Omental fat pad (tissue), 4 donors: ENCODE results near the gene ZG16. TPM values are rescaled to one million over a fixed set of nuclear protein-coding genes. Genes with fewer than 3 reads are reported as not detected.

ENCODE experiments used
- ATAC-seq: fragments of 150-250 bp; one replicate; pipeline ENCODE4 v1.9.1; 2016; ENCODE audit warnings: mild to moderate bottlenecking, moderate library complexity; ENCODE audit not compliant: low FRiP score
- DNase-seq: peaks from one replicate; pipeline ENCODE4 v3.0.0-alpha.2; 2019; ENCODE audit warnings: low spot score
- small RNA-seq: library from RNA; depleted of rRNA; stranded (forward); fragments of <200 nt; gene quantifications from one replicate; pipeline ENCODE3, GENCODE V24; 2016
- total RNA-seq, 4 donors: library from RNA; depleted of rRNA; stranded (reverse); fragments of >200 nt; gene quantifications; one replicate each; pipeline ENCODE4 v1.1.0, GENCODE V29; 2016
- TF ChIP-seq, protein P1 (sequence below), 3 donors: fragments of 450-650 bp; IDR thresholded peaks; one replicate each; pipeline ENCODE4 v1.5.1; 2016 to 2017; ENCODE audit warnings: antibody characterized with exemption in 3 of 3, mild to moderate bottlenecking in 3 of 3, moderate library complexity in 2 of 3

The ZG16 gene
- total RNA-seq, 4 donors from 2014 or later = not detected

DNA sequence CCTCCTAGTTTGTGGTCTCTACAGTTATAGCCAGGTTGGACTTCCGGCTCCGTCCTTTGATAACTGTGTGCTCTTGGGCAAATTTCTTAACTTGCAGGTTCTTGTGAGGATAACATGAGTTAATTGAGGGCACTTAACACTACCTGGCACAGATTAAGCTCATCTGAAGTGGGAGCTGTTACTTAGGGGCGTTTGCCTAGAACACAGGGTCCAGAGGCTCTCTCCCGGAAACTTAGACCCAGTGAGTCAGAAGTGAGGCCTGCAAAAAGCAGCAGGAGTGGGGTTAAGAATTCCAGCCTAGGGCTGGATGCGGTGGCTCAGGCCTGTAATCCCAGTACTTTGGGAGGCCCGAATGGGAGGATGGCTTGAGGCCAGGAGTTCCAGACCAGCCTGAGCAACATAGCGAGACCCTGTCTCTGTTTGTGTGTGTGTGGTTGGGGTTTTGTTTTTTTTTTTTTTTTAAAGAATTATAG lies 43.6 kb downstream of the ZG16 start:
- ATAC-seq (peak; percentile 76), DNase-seq (no peak)
- TF ChIP-seq, protein P1, sequence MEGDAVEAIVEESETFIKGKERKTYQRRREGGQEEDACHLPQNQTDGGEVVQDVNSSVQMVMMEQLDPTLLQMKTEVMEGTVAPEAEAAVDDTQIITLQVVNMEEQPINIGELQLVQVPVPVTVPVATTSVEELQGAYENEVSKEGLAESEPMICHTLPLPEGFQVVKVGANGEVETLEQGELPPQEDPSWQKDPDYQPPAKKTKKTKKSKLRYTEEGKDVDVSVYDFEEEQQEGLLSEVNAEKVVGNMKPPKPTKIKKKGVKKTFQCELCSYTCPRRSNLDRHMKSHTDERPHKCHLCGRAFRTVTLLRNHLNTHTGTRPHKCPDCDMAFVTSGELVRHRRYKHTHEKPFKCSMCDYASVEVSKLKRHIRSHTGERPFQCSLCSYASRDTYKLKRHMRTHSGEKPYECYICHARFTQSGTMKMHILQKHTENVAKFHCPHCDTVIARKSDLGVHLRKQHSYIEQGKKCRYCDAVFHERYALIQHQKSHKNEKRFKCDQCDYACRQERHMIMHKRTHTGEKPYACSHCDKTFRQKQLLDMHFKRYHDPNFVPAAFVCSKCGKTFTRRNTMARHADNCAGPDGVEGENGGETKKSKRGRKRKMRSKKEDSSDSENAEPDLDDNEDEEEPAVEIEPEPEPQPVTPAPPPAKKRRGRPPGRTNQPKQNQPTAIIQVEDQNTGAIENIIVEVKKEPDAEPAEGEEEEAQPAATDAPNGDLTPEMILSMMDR (IDR thresholded peaks at IDR 0.05) = no peak

DNA sequence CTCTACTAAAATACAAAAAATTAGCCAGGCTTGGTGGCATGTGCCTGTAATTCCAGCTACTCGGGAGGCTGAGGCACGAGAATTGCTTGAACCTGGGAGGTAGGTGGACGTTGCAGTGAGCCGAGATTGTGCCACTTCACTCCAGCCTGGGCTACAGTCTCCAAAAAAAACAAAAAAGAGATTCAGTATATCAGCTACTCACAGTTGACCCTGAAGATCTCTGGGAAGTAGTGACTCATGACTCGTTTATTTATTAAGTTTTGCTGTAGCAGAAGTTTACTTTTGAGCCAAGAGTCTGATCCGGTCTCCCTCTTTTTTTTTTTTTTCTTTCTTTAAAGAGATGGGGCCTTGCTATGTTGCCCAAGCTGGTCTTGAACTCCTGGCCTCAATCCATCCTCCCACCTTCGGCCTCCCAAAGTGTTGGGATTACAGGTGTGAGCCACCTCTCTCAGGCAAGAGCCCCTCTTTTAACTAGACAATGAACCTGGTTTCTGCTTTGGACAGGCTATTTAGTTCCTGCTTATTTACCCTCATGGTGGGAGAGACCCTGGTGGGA lies 46.6 kb downstream of the ZG16 start:
- DNase-seq = no peak
- ATAC-seq = no peak
- TF ChIP-seq, protein P1 (IDR thresholded peaks at IDR 0.05) = no peak

DNA sequence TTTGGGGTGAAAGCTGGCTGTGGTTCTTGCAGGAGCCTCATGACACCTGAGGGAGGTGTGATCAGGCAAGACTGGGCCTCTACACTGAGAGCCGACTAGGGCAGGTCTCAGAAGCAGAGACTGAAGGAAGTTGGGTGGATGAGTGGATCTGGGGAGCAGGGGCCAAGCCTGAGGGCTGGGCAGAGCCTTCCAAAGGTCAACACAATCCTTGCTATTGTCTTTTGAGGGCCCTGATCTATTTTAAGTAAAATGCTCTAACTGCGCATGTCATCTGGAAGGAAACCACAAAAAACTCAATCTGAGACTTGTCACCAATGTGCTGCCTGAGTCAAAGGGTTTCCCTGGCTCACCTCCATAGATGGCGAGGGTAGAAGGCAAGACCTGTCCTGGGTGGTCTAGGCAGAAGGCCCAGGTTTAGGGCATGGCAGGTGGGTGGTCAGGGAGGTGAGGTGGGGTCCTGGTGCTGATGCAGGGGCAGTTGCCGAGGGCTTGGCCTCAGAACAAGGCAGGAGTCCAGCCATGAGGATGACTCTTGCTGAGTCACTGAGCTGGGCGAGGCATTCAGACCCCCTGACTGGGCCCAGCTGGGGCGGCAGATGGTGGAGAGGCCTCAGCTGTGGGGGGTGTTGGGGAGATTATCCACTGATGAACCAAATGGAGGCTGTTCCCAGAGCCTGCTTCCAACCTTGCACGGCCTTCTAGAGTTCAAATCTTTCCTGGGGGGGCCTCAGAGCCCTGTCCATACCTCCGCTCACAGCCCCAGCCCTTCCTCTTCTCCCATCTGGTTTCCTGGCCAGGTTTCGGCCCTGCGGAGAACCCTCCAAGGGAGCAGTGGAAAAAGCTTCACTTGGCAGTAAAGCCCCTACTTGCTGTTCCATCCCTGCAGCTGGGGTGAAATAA lies 47.3 kb downstream of the ZG16 start:
- TF ChIP-seq, protein P1 (IDR thresholded peaks at IDR 0.05) = no peak
- DNase-seq = no peak
- ATAC-seq = peak; percentile 26

DNA sequence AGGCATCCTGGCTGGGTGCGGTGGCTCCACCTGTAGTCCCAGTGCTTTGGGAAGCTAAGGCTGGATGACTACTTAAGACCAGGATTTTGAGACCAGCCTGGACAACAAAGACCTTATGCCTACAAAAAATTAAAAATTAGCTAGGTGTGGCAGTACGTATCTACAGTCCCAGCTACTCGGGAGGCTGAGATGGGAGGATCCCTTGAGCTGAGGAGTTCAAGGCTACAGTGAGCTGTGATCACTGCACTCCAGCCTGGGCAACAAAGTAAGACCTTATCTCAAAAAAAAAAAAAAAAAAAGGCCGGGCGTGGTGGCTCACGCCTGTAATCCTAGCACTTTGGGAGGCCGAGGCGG lies 48.3 kb downstream of the ZG16 start:
- DNase-seq = no peak
- TF ChIP-seq, protein P1 (IDR thresholded peaks at IDR 0.05) = no peak
- ATAC-seq = no peak

DNA sequence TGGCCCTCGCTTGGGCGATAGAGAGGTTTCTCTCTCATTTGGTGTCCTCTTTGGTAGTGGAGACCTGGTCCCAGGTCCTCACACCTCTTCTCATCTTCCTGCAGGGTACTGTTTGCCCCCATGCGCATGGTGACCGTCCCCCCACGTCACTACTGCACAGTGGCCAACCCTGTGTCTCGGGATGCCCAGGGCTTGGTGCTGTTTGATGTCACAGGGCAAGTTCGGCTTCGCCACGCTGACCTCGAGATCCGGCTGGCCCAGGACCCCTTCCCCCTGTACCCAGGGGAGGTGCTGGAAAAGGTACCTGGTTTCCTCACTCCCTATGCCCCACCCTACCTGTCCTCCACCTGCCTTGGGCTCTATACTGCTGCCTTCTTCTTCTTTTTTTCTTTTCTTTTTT lies 52.7 kb downstream of the ZG16 start:
- TF ChIP-seq, protein P1 (IDR thresholded peaks at IDR 0.05) = no peak
- DNase-seq (no peak), ATAC-seq (no peak)

DNA sequence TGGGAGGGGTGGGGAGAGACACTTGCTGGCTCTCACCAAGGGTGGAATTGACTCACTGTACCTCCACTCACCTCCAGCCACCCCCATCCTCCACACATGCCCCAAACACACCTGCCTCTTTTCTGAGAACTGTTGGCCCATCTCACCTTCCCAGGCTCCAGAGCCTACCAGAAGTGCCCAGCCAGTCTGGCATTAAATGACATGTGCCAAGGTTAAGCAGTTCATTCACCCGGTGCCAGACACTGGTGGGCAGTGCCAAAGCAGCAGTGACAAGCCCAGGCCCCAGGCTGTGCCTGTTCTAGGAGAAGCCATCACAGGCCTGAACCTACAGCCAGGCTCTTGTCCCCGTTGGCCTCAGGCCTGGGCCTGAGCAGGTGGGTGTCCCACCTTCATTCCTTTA lies 53.4 kb downstream of the ZG16 start:
- no peak for ATAC-seq
- TF ChIP-seq, protein P1 (IDR thresholded peaks at IDR 0.05) = no peak
- DNase-seq = no peak

Small RNA genes lying within 50 kb of the gene (small RNA-seq; reads per million reads assigned to genes)
- gene AC009133.6 = not detected
- not detected for gene AC120114.4

Other genes with a start within 250 kb of the ZG16 start
- gene SPN, start 115.0 kb upstream of the ZG16 start, total RNA-seq = 1 to 10 TPM in 3 of 4 donors, under 1 TPM in 1; 0.46 to 4.4 (median 1.1) TPM
- 10 to 100 TPM in 2 of 4 donors, 1 to 10 TPM in 2; 6.1 to 27.1 (median 8.5) TPM for gene QPRT, start 99.1 kb upstream of the ZG16 start, total RNA-seq
- gene C16orf54, start 32.3 kb upstream of the ZG16 start, total RNA-seq = 10 to 100 TPM in 1 of 4 donors, 1 to 10 TPM in 3; 1.6 to 14.2 (median 4.8) TPM
- 10 to 100 TPM in 3 of 4 donors, 1 to 10 TPM in 1; 9.2 to 25.2 (median 13.1) TPM for gene KIF22, start 12.5 kb downstream of the ZG16 start, total RNA-seq
- 10 to 100 TPM; 38.0 to 76.9 (median 57.7) TPM for gene MAZ, start 28.3 kb downstream of the ZG16 start, total RNA-seq
- 1 to 10 TPM in 2 of 4 donors, under 1 TPM in 2; 0.28 to 9.8 (median 1.0) TPM for gene PRRT2, start 33.9 kb downstream of the ZG16 start, total RNA-seq
- gene PAGR1, start 37.9 kb downstream of the ZG16 start, total RNA-seq = 10 to 100 TPM; 15.6 to 32.9 (median 20.6) TPM
- gene MVP, start 42.2 kb downstream of the ZG16 start, total RNA-seq = 100 to 1,000 TPM; 101 to 151 (median 129) TPM
- gene CDIPT, start 85.0 kb downstream of the ZG16 start, total RNA-seq = 100 to 1,000 TPM; 101 to 156 (median 104) TPM
- gene SEZ6L2, start 121.3 kb downstream of the ZG16 start, total RNA-seq = 10 to 100 TPM in 1 of 4 donors, 1 to 10 TPM in 2, under 1 TPM in 1; 0.63 to 11.5 (median 4.2) TPM
- gene ASPHD1, start 122.2 kb downstream of the ZG16 start, total RNA-seq = 10 to 100 TPM in 2 of 4 donors, 1 to 10 TPM in 1, not detected in 1; 4.0 to 14.0 (median 10.6) TPM
- gene KCTD13, start 148.0 kb downstream of the ZG16 start, total RNA-seq = 10 to 100 TPM in 3 of 4 donors, 1 to 10 TPM in 1; 7.1 to 44.5 (median 20.0) TPM
- gene TMEM219, start 183.8 kb downstream of the ZG16 start, total RNA-seq = 100 to 1,000 TPM in 3 of 4 donors, 10 to 100 TPM in 1; 78.4 to 135 (median 110) TPM
- 10 to 100 TPM; 25.1 to 90.0 (median 43.2) TPM for gene TAOK2, start 195.6 kb downstream of the ZG16 start, total RNA-seq
- gene HIRIP3, start 217.4 kb downstream of the ZG16 start, total RNA-seq = 10 to 100 TPM in 1 of 4 donors, 1 to 10 TPM in 3; 5.6 to 22.2 (median 9.8) TPM
- 100 to 1,000 TPM in 1 of 4 donors, 10 to 100 TPM in 3; 22.8 to 113 (median 31.1) TPM for gene INO80E, start 218.0 kb downstream of the ZG16 start, total RNA-seq
- 1 to 10 TPM in 2 of 4 donors, under 1 TPM in 1, not detected in 1; 0.95 to 2.3 (median 1.2) TPM for gene DOC2A, start 232.8 kb downstream of the ZG16 start, total RNA-seq
- gene C16orf92, start 244.9 kb downstream of the ZG16 start, total RNA-seq = not detected